GM12892 (cell line): ENCODE measurements around the gene PITPNM2.

Experiments
- POLR2A ChIP-seq: IDR thresholded peaks from 2 replicates; pipeline ENCODE4 v1.6.1; 2011; ENCODE audit warnings: low read depth, low read length, control low read depth
- POLR2AphosphoS5 ChIP-seq: IDR thresholded peaks from 2 replicates; pipeline ENCODE4 v1.6.1; 2011; ENCODE audit warnings: low read depth, low read length, control low read depth
- TAF1 ChIP-seq: IDR thresholded peaks from 2 replicates; pipeline ENCODE4 v1.6.1; 2011; ENCODE audit warnings: low read depth, mild to moderate bottlenecking, control low read depth, low read length, borderline replicate concordance

GRCh38 chr12:123148223-123148622 lies 2.7 kb downstream of the PITPNM2 start:
- TF ChIP-seq POLR2A (no peak), POLR2AphosphoS5 (no peak), TAF1 (no peak)
